GM21529 (cell line): ENCODE data around the gene PRF1.
"Not testable (repeated sequence)": the region's sequence is repeated elsewhere in the genome, so short reads cannot be mapped to it uniquely, and the experiment has no call there.

Source experiments
- ATAC-seq: cut with Tn5 transposase; IDR thresholded peaks from one replicate; pipeline ENCODE4 v1.9.1; 2021; ENCODE audit not compliant: unreplicated experiment

PRF1 gene

GRCh38 chr10:70617798-70618568 lies 15.4 kb upstream of the PRF1 start:
- ATAC-seq: no peak

GRCh38 chr10:70616761-70617160 lies 14.2 kb upstream of the PRF1 start:
- ATAC-seq: no peak

GRCh38 chr10:70615784-70616522 lies 13.4 kb upstream of the PRF1 start:
- no peak for ATAC-seq

GRCh38 chr10:70615211-70615610 lies 12.7 kb upstream of the PRF1 start:
- no peak for ATAC-seq

- ATAC-seq: not testable (repeated sequence)
Measured at GRCh38 chr10:70614364-70614763, 11.8 kb upstream of the PRF1 start.

GRCh38 chr10:70613941-70614340 lies 11.4 kb upstream of the PRF1 start:
- no peak for ATAC-seq

- ATAC-seq: no peak
Measured at GRCh38 chr10:70607936-70608335, 5.4 kb upstream of the PRF1 start.

GRCh38 chr10:70605161-70605560 lies 2.6 kb upstream of the PRF1 start:
- ATAC-seq: no peak

GRCh38 chr10:70604106-70604505 lies 1.6 kb upstream of the PRF1 start:
- ATAC-seq: no peak

- ATAC-seq: no peak
Measured at GRCh38 chr10:70603449-70603801, 884 bp upstream of the PRF1 start.

- no peak for ATAC-seq
Measured at GRCh38 chr10:70601746-70602145, 795 bp downstream of the PRF1 start.

GRCh38 chr10:70600512-70601395 lies 1.8 kb downstream of the PRF1 start:
- ATAC-seq: no peak

GRCh38 chr10:70599791-70600190 lies 2.8 kb downstream of the PRF1 start:
- no peak for ATAC-seq

- no peak for ATAC-seq
Measured at GRCh38 chr10:70599319-70599718, 3.2 kb downstream of the PRF1 start.

- ATAC-seq: no peak
Measured at GRCh38 chr10:70598857-70599295, 3.7 kb downstream of the PRF1 start.

- ATAC-seq: no peak
Measured at GRCh38 chr10:70597856-70598815, 4.4 kb downstream of the PRF1 start.

GRCh38 chr10:70596860-70597809 lies 5.4 kb downstream of the PRF1 start:
- ATAC-seq: no peak

GRCh38 chr10:70596110-70596798 lies 6.3 kb downstream of the PRF1 start:
- no peak for ATAC-seq

GRCh38 chr10:70595566-70596016 lies 7.0 kb downstream of the PRF1 start:
- ATAC-seq: no peak
